HG02623 (cell line): ENCODE data around the gene RNF113A.
"Not testable (repeated sequence)": the region's sequence is repeated elsewhere in the genome, so short reads cannot be mapped to it uniquely, and the experiment has no call there.

Experiments
- ATAC-seq: cut with Tn5 transposase; IDR thresholded peaks from one replicate; pipeline ENCODE4 v1.9.1; 2021; ENCODE audit warnings: moderate library complexity; ENCODE audit not compliant: unreplicated experiment

RNF113A gene

GRCh38 chrX:119852382-119853353, 18.9 kb downstream of the RNF113A start, which contains the start of gene UPF3B:
Gene UPF3B (minus strand): TSS chrX:119852963. CDS start chrX:119852928, 35 bp downstream.
- ATAC-seq: peak; percentile 96

GRCh38 chrX:119833905-119834304, 37.6 kb downstream of the RNF113A start:
- no peak for ATAC-seq

GRCh38 chrX:119828446-119828845, 43.1 kb downstream of the RNF113A start:
- no peak for ATAC-seq

GRCh38 chrX:119826399-119826959, 45.1 kb downstream of the RNF113A start:
- ATAC-seq: no peak

GRCh38 chrX:119824221-119824620, 47.3 kb downstream of the RNF113A start:
- not testable (repeated sequence) for ATAC-seq

- ATAC-seq: peak; percentile 92
These were observed 49.8 kb downstream of the RNF113A start for GRCh38 chrX:119821703-119822102.
